ENCODE measurements around the gene CCNG1.
A peak's percentile ranks its signal among the peaks of the same experiment; 100 is the strongest.
"Not testable (repeated sequence)": the region's sequence is repeated elsewhere in the genome, so short reads cannot be mapped to it uniquely, and the experiment has no call there.

The CCNG1 gene

GRCh38 chr5:163444526-163444925, 7.1 kb downstream of the CCNG1 start:
- DNase-seq (ENCODE audit: low spot score) = no peak

GRCh38 chr5:163445345-163445744, 8.0 kb downstream of the CCNG1 start:
- DNase-seq (ENCODE audit: low spot score) = no peak

GRCh38 chr5:163447191-163447590, 9.8 kb downstream of the CCNG1 start:
- DNase-seq (ENCODE audit: low spot score) = no peak

GRCh38 chr5:163447875-163448274, 10.5 kb downstream of the CCNG1 start:
- no peak for DNase-seq (ENCODE audit: low spot score)

GRCh38 chr5:163448491-163448890, 11.1 kb downstream of the CCNG1 start:
- no peak for DNase-seq (ENCODE audit: low spot score)

- DNase-seq (ENCODE audit: low spot score) = no peak
These were observed 14.1 kb downstream of the CCNG1 start for GRCh38 chr5:163451489-163451888.

GRCh38 chr5:163453705-163454104, 16.3 kb downstream of the CCNG1 start:
- DNase-seq (ENCODE audit: low spot score) = no peak

GRCh38 chr5:163455406-163455805, 18.0 kb downstream of the CCNG1 start:
- DNase-seq (ENCODE audit: low spot score) = not testable (repeated sequence)

- DNase-seq (ENCODE audit: low spot score) = no peak
These were observed 18.7 kb downstream of the CCNG1 start for GRCh38 chr5:163456029-163456589.

- no peak for DNase-seq (ENCODE audit: low spot score)
These were observed 19.4 kb downstream of the CCNG1 start for GRCh38 chr5:163456840-163457239.

GRCh38 chr5:163458778-163459385, 21.5 kb downstream of the CCNG1 start:
- no peak for DNase-seq (ENCODE audit: low spot score)

- DNase-seq (ENCODE audit: low spot score) = no peak
These were observed 22.0 kb downstream of the CCNG1 start for GRCh38 chr5:163459462-163459818.

GRCh38 chr5:163459819-163460561, 22.6 kb downstream of the CCNG1 start, which contains the start of gene NUDCD2:
NUDCD2 (minus strand) TSS chr5:163460102; CDS start chr5:163460050, 52 bp downstream.
- peak; percentile 87 for DNase-seq (ENCODE audit: low spot score)

- no peak for DNase-seq (ENCODE audit: low spot score)
These were observed 23.3 kb downstream of the CCNG1 start, which contains the start of gene HMMR for GRCh38 chr5:163460562-163461171. HMMR (plus strand) TSS chr5:163460632; CDS start chr5:163460693, 61 bp downstream.

- no peak for DNase-seq (ENCODE audit: low spot score)
These were observed 25.7 kb downstream of the CCNG1 start for GRCh38 chr5:163463063-163463435.

- no peak for DNase-seq (ENCODE audit: low spot score)
These were observed 30.3 kb downstream of the CCNG1 start for GRCh38 chr5:163467682-163468081.

- DNase-seq (ENCODE audit: low spot score) = no peak
These were observed 36.3 kb downstream of the CCNG1 start for GRCh38 chr5:163473635-163474243.

- no peak for DNase-seq (ENCODE audit: low spot score)
These were observed 38.0 kb downstream of the CCNG1 start for GRCh38 chr5:163475411-163475810.

GRCh38 chr5:163478126-163478981, 41.0 kb downstream of the CCNG1 start:
- DNase-seq (ENCODE audit: low spot score) = no peak

GRCh38 chr5:163478982-163479271, 41.5 kb downstream of the CCNG1 start:
- DNase-seq (ENCODE audit: low spot score) = no peak

- DNase-seq (ENCODE audit: low spot score) = no peak
These were observed 51.8 kb downstream of the CCNG1 start for GRCh38 chr5:163489055-163489744.

Data from iPS-NIHi11 (cell line).